NCI-H1694 (cell line): ENCODE results near the gene PTGIR.
A peak's percentile ranks its signal among the peaks of the same experiment; 100 is the strongest.

Source experiments
- DNase-seq: peaks from one replicate; lab custom pipeline; 2025; lab: John Stamatoyannopoulos, UW

Gene PTGIR

GRCh38 chr19:46624958-46625661 lies at the start of gene PTGIR:
PTGIR (minus strand) TSS chr19:46625089; CDS start chr19:46624225, 864 bp downstream.
- DNase-seq = no peak

- DNase-seq = no peak
These were observed 45.9 kb upstream of the PTGIR start for GRCh38 chr19:46670813-46671212.

- no peak for DNase-seq
These were observed 43.8 kb upstream of the PTGIR start for GRCh38 chr19:46668662-46669061.

DNA sequence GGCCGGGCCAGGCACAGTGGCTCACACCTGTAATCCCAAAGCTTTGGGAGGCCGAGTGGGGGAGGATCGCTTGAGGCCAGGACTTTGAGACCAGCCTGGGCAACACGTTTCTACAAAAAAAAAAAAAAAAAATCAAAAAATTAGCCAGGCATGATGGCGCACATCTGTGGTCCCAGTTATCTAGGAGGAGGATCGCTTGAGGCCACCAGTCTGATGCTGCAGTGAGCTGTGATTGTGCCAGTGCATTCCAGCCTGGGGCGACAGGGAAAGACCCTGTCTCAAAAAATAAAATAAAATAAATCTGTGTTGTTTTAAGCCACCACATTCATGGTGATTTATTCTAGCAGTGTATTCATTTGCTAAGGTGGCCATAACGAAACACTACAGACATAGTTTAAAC lies 40.2 kb upstream of the PTGIR start:
- DNase-seq = no peak

- peak; percentile 89 for DNase-seq
These were observed 37.1 kb upstream of the PTGIR start for GRCh38 chr19:46661735-46662592.

DNA sequence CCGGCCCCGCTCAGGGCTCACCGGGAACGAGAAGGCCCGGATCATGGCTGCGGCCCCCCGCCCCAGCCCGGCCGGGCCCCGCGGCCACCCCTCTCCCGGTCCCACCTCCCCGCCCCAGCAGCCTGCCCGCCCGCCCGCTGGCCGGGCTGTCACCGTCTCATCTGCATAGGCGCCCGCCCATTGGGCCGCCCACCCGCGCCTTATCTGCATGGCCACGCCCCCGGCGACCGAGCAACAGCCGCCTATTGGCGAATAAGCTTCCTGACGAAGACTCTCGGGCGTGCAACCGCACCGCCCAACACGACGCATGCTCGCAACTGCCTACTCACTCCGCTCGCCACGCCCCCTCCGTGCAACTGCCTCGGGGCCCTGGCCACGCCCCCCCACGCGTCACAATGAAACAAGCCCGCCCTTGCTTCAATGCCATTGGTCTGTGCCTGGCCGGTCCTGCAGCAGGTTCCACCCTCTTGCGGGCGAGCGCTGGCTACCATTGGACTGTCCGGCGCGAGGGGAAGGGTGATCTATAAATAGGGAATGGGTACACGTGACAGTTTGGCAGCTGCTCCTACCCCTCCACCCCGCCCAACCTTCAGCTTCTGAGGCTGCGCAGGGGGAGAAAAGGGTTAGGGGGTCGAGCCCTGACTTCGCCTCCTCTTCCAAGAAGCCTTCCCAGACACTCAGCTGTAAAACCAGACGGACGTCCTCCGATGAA lies 36.3 kb upstream of the PTGIR start, which contains the start of gene DACT3:
Gene DACT3 (minus strand): TSS at position 163 of the 712 bp plus-strand sequence. CDS start 118 bp downstream, at position 45.
- DNase-seq = peak; percentile 99

DNA sequence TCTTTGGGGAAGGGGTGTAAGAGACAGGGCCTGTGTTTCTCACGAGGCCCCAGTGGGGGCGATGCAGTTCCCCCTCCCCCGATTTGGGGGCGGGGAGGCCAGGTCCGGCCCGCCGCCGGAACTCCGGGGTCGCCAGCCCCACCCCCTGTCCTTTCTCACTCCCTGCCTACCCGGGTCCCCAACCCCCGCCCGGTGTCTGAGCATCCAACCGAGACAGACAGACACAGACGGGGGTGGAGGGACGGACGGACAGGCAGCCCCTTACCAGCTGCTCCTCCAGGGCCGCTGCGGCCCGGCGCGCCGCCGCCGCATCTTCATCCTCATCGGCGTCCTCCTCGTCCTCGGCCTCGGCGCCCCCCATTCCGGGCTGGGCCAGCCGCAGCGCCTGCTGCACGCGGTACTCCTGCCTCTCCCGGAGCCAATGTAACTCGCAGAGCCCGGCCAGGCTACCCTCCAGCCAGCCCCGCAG lies 35.7 kb upstream of the PTGIR start:
- no peak for DNase-seq

DNA sequence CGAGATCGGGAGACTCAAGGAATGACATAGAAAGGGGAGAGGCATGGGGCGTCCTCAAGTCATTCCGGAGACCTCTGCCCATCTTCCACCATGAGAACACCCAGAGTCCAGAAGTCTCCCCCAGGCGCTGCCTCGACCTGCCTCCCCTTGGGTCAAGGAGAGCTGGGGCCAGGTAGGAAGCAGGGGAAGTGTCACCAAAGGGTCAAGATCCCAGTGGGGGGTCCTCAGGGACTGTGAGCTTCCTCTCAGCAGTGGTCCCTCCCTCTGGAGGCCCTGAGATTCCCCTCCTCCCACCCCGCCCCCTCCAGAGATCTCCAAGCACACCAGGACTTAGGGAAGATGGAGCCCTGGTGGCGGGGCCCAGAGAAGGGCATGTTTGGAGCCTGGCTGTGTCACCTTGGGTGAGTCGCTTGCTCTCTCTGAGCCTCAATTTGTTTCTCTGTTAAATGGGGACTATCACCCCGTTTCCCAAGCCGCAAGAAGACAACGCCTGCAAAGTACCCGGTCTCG lies 35.2 kb upstream of the PTGIR start:
- DNase-seq = no peak

DNA sequence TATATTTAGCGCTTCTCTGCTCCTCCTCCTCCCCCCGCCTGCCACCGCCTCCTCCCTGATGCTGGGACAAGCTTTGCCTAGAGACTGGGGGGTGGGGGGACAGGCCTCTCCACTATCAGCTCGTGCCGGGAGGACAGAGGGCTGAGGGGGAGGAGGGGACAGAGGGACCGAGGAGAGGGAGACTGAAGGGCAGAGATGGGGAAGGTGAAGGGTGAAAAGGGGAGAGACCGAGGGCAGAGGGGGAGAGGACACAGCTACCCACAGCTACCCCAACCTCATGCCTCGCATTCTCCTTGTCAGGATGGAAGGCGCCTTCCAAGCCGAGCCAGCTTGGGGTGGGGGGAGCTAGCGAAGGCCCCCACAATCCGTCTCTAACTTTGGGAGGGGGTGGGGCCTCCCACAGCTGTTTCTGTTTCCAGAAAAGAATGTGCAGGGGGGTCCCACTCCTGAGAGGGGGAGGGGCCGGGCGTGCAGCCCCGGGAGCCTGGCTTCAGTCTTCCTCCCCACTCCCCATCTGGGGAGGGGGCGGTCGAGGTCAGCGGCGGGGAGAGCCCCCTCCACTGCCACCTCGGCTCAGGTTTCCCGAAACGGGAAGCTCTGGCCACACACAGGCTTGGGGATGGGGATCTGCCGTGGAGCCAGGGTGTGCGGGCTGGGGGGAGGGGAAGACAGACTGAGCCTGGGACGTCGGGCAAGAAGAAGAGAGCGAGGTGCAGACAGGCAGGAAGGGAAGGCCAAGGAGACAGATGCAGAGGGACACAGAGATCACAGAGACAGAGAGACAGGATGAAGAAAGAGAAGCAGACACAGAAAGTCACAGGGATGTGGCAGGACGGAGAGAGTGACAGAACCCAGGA lies 34.5 kb upstream of the PTGIR start:
- DNase-seq = no peak

DNA sequence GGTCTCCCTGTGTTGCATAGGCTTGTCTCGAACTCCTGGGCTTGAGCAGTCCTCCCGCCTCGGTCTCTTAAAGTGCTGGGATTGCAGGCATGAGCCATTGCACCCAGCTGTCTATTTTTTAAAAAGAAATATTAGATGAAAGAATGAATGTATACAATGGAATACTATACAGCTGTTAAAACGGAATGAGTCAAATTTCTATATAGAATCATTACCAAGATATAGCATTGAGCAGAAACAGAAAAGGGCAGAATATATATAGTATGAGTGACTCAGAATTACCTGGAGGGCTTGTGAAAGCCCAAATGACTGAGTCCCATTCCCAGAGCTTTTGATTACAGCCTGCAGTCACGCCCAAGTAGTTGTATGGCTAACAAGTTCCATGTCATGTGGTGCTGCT lies 31.7 kb upstream of the PTGIR start:
- no peak for DNase-seq

DNA sequence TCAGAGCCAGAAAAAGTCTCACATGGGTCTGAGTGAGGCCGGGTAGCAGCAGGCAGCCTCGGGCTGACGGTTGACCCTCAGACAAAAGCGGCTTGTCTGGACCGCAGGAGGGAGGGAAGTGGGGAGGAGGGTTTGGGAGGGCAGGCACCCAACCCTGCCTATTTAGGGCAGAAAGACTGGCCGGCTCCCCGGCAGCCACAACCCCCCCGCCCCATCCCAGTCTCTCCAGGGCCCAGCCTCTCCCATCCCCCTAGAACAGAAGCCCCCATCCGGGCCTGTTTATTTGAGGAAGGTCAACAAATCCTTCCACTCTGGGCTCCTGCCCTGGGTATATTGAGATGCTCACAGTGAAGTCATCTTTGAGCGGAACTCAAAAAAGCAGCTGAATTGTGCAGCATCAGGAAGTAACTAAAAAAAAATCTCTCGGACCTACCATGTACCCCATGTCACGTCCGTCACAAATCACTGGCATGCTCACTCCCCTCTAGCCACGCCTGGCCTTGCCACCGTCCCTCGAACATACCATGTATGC lies 29.8 kb upstream of the PTGIR start:
- no peak for DNase-seq

- DNase-seq = no peak
These were observed 25.6 kb upstream of the PTGIR start for GRCh38 chr19:46650445-46650844.

DNA sequence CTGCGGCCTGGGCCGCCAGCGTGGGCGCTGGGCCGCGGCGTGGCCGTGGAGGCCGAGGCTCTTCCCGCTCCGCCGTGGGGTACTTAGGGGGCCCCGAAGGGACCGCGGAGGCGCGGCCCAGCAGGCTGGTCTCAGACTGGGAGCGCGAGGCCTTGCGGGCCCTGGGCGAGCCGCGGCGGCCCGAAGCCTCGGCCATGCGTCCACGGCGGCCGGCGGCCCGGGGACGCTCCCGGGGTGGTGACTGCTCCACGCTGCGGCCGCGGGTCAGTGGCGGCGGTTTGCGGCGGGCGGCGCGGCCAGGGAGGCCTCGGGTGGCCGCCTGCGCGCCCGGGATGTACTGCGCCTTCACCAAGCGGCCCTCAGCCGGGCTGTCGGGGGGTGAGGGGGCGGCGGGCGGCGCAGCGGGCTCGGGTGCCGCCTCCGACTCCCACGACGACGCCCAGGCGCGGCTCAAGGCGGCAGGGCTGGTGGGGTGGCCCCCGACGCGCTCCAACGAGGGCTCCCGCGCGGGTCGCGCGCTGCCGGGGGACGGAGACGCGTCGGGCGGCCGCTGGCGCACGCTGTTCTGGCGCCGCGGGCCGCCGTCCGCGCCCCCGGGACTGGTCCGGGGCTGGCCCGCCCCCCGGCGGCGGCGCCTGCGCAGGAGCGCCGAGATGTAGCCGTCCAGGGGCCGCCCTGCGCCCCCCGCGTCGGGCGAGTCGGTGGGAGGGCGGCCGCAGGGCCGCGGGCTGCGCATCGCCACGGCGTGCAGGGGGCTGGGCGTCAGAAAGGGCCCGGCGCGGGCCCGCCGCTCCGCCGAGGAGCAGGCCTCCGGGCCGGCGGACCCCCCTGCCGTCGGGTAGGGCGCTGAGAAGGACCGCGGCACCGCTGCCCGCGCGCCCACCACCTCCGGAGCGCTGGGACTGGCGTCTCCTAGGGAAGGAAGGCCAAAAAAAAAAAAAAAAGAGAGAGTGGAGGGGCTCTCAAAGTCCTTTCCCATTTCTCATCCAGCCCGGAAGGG lies 24.4 kb upstream of the PTGIR start:
- DNase-seq = no peak

- DNase-seq = no peak
These were observed 23.4 kb upstream of the PTGIR start for GRCh38 chr19:46648060-46648960.

- no peak for DNase-seq
These were observed 21.5 kb upstream of the PTGIR start for GRCh38 chr19:46646402-46646801.

- DNase-seq = no peak
These were observed 19.8 kb upstream of the PTGIR start for GRCh38 chr19:46644720-46645119.

- DNase-seq = no peak
These were observed 15.8 kb upstream of the PTGIR start for GRCh38 chr19:46640656-46641055.

- DNase-seq = no peak
These were observed 14.7 kb upstream of the PTGIR start for GRCh38 chr19:46639358-46640182.
